HCT116 (cell line): ENCODE data around the gene ERMAP.
"Not testable (repeated sequence)": the region's sequence is repeated elsewhere in the genome, so short reads cannot be mapped to it uniquely, and the experiment has no call there.

Source experiments
- ELF1 ChIP-seq: IDR thresholded peaks from 2 replicates; pipeline ENCODE4 v1.6.1; 2012; ENCODE audit warnings: low read depth, borderline replicate concordance
- EZH2 ChIP-seq: fragments of 200-600 bp; sonication (generic); IDR thresholded peaks from 2 replicates; pipeline ENCODE4 v1.6.1; 2017; ENCODE audit warnings: antibody characterized with exemption, mixed run types
- POLR2A ChIP-seq: IDR thresholded peaks from 2 replicates; pipeline ENCODE4 v1.7.0; 2011; ENCODE audit warnings: borderline replicate concordance; ENCODE audit not compliant: insufficient read depth, insufficient read length; ENCODE audit errors: extremely low read depth
- ZBTB33 ChIP-seq: IDR thresholded peaks from 2 replicates; pipeline ENCODE4 v1.6.1; 2011; ENCODE audit warnings: mild to moderate bottlenecking, low read length, moderate library complexity; ENCODE audit not compliant: insufficient replicate concordance; ENCODE audit errors: extremely low read depth
- TF ChIP-seq, protein P1 (sequence below), 3 experiments: fragments of 200-600 bp in 1 of 3; sonication (generic) in 1 of 3; IDR thresholded peaks in 2 of 3; conservative IDR thresholded peaks in 1 of 3; 2 replicates each; pipeline ENCODE4 v1.5.1; 2012 to 2017; ENCODE audit warnings: low read depth in 2 of 3, low read length in 2 of 3, antibody characterized with exemption in 1 of 3, borderline replicate concordance in 1 of 3, control low read depth in 1 of 3, mild to moderate bottlenecking in 1 of 3, mixed read lengths in 1 of 3, mixed run types in 1 of 3, moderate library complexity in 1 of 3; ENCODE audit not compliant: insufficient read depth in 1 of 3
- TF ChIP-seq, protein P2 (sequence below): IDR thresholded peaks from 2 replicates; pipeline ENCODE4 v1.6.1; 2012; ENCODE audit warnings: low read depth
- TF ChIP-seq, protein P3 (sequence below): IDR thresholded peaks from 2 replicates; pipeline ENCODE4 v1.6.1; 2012

GRCh38 chr1:42869254-42869653 is 52.3 kb downstream of the ERMAP start:
- TF ChIP-seq EZH2, POLR2A, ELF1, ZBTB33: not testable (repeated sequence)
- TF ChIP-seq, protein P1, sequence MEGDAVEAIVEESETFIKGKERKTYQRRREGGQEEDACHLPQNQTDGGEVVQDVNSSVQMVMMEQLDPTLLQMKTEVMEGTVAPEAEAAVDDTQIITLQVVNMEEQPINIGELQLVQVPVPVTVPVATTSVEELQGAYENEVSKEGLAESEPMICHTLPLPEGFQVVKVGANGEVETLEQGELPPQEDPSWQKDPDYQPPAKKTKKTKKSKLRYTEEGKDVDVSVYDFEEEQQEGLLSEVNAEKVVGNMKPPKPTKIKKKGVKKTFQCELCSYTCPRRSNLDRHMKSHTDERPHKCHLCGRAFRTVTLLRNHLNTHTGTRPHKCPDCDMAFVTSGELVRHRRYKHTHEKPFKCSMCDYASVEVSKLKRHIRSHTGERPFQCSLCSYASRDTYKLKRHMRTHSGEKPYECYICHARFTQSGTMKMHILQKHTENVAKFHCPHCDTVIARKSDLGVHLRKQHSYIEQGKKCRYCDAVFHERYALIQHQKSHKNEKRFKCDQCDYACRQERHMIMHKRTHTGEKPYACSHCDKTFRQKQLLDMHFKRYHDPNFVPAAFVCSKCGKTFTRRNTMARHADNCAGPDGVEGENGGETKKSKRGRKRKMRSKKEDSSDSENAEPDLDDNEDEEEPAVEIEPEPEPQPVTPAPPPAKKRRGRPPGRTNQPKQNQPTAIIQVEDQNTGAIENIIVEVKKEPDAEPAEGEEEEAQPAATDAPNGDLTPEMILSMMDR (IDR thresholded peaks at IDR 0.05 in 2 of 3, conservative IDR thresholded peaks at IDR 0.05 in 1 of 3; ENCODE audit: borderline replicate concordance in 1 of 3, insufficient read depth in 1 of 3, low read depth in 2 of 3, low read length in 2 of 3), result not testable (repeated sequence)
- TF ChIP-seq, protein P2, sequence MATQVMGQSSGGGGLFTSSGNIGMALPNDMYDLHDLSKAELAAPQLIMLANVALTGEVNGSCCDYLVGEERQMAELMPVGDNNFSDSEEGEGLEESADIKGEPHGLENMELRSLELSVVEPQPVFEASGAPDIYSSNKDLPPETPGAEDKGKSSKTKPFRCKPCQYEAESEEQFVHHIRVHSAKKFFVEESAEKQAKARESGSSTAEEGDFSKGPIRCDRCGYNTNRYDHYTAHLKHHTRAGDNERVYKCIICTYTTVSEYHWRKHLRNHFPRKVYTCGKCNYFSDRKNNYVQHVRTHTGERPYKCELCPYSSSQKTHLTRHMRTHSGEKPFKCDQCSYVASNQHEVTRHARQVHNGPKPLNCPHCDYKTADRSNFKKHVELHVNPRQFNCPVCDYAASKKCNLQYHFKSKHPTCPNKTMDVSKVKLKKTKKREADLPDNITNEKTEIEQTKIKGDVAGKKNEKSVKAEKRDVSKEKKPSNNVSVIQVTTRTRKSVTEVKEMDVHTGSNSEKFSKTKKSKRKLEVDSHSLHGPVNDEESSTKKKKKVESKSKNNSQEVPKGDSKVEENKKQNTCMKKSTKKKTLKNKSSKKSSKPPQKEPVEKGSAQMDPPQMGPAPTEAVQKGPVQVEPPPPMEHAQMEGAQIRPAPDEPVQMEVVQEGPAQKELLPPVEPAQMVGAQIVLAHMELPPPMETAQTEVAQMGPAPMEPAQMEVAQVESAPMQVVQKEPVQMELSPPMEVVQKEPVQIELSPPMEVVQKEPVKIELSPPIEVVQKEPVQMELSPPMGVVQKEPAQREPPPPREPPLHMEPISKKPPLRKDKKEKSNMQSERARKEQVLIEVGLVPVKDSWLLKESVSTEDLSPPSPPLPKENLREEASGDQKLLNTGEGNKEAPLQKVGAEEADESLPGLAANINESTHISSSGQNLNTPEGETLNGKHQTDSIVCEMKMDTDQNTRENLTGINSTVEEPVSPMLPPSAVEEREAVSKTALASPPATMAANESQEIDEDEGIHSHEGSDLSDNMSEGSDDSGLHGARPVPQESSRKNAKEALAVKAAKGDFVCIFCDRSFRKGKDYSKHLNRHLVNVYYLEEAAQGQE, result not testable (repeated sequence)
- TF ChIP-seq, protein P3, sequence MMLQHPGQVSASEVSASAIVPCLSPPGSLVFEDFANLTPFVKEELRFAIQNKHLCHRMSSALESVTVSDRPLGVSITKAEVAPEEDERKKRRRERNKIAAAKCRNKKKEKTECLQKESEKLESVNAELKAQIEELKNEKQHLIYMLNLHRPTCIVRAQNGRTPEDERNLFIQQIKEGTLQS, result not testable (repeated sequence)
